Ovary (tissue), 9 donors: ENCODE results near the gene AP1AR. TPM values are rescaled to one million over a fixed set of nuclear protein-coding genes. Genes with fewer than 3 reads are reported as not detected.
"Not testable (repeated sequence)": the region's sequence is repeated elsewhere in the genome, so short reads cannot be mapped to it uniquely, and the experiment has no call there.

ENCODE experiments used
- DNase-seq, 5 donors: peaks; one replicate each; pipeline ENCODE4 v3.0.0-alpha.2; 2019 to 2020
- H3K27ac ChIP-seq, 2 donors: fragments of 200-600 bp; one replicate each; pipeline versions ENCODE4 v1.5.1 to v1.8.0; 2019 to 2022
- H3K27me3 ChIP-seq: fragments of 200-600 bp; one replicate; pipeline ENCODE4 v1.8.0; 2022
- H3K36me3 ChIP-seq: fragments of 200-600 bp; sonication (generic); one replicate; pipeline ENCODE4 v1.5.1; 2019
- H3K4me1 ChIP-seq: one replicate; pipeline ENCODE4 v1.8.1; 2013; ENCODE audit warnings: mild to moderate bottlenecking, moderate library complexity; ENCODE audit not compliant: insufficient read depth
- H3K4me3 ChIP-seq: fragments of 200-600 bp; sonication (generic); one replicate; pipeline ENCODE4 v1.5.1; 2017
- H3K9me3 ChIP-seq, 2 donors: fragments of 200-600 bp in 1 of 2; sonication (generic) in 1 of 2; one replicate each; pipeline versions ENCODE4 v1.5.1 to v1.8.1; 2013 to 2019; ENCODE audit warnings: mild to moderate bottlenecking in 1 of 2, moderate library complexity in 1 of 2
- EP300 ChIP-seq: sonication (generic); formaldehyde crosslinking; IDR thresholded peaks from one replicate; pipeline ENCODE4 v1.6.1; 2017; ENCODE audit warnings: antibody characterized with exemption
- POLR2A ChIP-seq: fragments of 450-650 bp; IDR thresholded peaks from one replicate; pipeline ENCODE4 v1.6.1; 2017; ENCODE audit warnings: antibody characterized with exemption, mild to moderate bottlenecking, moderate library complexity
- WGBS, 3 donors: extraction: QIAGEN DNeasy Blood & Tissue Kit in 1 of 3; methylation state at CpG; one replicate each; pipeline versions ENCODE4 v1.1.5 to v1.1.7; 2013 to 2017; 5-methylcytosine and 5-hydroxymethylcytosine counted together
- intact Hi-C, 4 donors: fragments of 100-400 bp; cut with DNase I; formaldehyde crosslinking; loops; one replicate each; pipeline versions ENCODE4 v1.11.0 to v1.15.1; 2022 to 2023
- polyA plus RNA-seq, 2 donors: library from polyadenylated mRNA; stranded (reverse); fragments of 200-250 nt in 1 of 2; fragments of 350-450 nt in 1 of 2; fragmentation: Illumina TruSeq in 1 of 2; extraction: RNeasy Lipid Tissue Mini Kit (QIAGEN cat#74804) in 1 of 2; gene quantifications; one replicate each; pipeline ENCODE4 v1.2.3, GENCODE V29; 2013 to 2014
- total RNA-seq, 7 donors: library from RNA; depleted of rRNA in 2 of 7; stranded (reverse); fragments of >200 nt in 2 of 7; fragmentation: NEBNext Ultra II Directional in 3 of 7; extraction: Animal tissue kit (Norgen Biotek cat#: 25700) in 3 of 7; gene quantifications; one replicate each; pipeline versions ENCODE4 v1.1.0 to v1.2.4, GENCODE V29; 2016 to 2023
- TF ChIP-seq, protein P1 (sequence below), 3 donors: fragments of 450-650 bp in 2 of 3; fragments of 200-600 bp in 1 of 3; IDR thresholded peaks; one replicate each; pipeline versions ENCODE4 v1.5.1 to v1.8.0; 2016 to 2022; ENCODE audit warnings: antibody characterized with exemption in 3 of 3, mild to moderate bottlenecking in 1 of 3
- donor health status: DM: no; HTN: no; CAD: no; lungs with moderate emphysema.
- donor health status: DM: no; HTN: no; CAD: no.
- donor health status: Bipolar disorder and iron deficiency.
- donor health status: DM: yes; HTN: yes; CAD: no.
- donor health status: DM: no; HTN: no; CAD: no.
- donor health status: DM: yes; HTN: yes; CAD: no.

Gene AP1AR
- total and polyA plus RNA-seq, 9 donors: 9.1 to 27.0 (median 18.3) TPM

DNA sequence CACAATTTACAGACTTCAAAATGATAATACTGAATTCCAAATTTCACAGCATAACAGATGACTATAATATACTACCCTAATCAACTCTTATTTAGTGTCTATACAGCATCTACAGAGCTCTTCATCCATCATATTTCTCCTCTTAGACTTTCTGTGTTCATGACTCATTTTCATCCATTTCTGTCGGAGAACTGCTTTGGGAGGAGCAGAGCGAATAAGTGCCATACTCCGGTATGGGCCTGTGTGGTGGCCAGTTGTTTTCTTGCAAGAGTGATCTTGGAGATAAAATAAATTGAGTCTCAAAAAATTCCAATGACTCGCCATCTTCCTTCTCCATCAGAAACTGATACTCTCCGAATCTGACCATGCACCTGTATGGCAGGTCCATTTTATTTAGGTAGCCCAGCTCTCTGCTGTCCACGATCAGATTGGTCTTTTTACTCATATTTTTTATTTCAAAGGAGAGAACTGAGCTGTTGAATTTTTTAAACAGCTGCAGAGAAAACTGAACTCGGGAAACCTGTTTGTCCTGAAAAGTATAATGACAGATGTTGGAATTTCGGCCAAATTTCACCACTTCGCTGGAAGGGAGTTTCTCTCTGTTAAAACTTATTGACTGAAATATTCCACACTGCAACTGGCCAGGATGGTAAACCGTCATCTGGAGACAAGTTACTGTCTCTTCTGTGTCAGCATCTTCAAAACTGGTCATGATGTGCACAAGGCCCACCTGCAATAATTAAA, 46.3 kb downstream of the AP1AR start:
- Histone ChIP-seq H3K4me1 (peaks cover 2% of the 10 kb centered on the region), H3K36me3 (no peaks in the 10 kb centered on the region), H3K9me3 (no peaks in the 10 kb centered on the region), H3K27ac (no peak overlapping the region), H3K27me3 (no peaks in the 10 kb centered on the region), H3K4me3 (no peak overlapping the region)
- TF ChIP-seq POLR2A (no peak), EP300 (no peak)
- TF ChIP-seq, protein P1, sequence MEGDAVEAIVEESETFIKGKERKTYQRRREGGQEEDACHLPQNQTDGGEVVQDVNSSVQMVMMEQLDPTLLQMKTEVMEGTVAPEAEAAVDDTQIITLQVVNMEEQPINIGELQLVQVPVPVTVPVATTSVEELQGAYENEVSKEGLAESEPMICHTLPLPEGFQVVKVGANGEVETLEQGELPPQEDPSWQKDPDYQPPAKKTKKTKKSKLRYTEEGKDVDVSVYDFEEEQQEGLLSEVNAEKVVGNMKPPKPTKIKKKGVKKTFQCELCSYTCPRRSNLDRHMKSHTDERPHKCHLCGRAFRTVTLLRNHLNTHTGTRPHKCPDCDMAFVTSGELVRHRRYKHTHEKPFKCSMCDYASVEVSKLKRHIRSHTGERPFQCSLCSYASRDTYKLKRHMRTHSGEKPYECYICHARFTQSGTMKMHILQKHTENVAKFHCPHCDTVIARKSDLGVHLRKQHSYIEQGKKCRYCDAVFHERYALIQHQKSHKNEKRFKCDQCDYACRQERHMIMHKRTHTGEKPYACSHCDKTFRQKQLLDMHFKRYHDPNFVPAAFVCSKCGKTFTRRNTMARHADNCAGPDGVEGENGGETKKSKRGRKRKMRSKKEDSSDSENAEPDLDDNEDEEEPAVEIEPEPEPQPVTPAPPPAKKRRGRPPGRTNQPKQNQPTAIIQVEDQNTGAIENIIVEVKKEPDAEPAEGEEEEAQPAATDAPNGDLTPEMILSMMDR (IDR thresholded peaks at IDR 0.05): no peak
- 84 to 89% (median 87%) methylated on average over 10 of the region's 10 CpGs for WGBS, 3 donors
- no peak for DNase-seq
- intact Hi-C loops: no loop called here

- WGBS, 3 donors: 65 to 76% (median 74%) methylated on average over 10 of the region's 10 CpGs
- H3K27ac ChIP-seq: no peak overlapping the region
- TF ChIP-seq, protein P1 (IDR thresholded peaks at IDR 0.05): no peak
- TF ChIP-seq POLR2A: no peak
- TF ChIP-seq EP300: no peak
- no peak overlapping the region for H3K4me3 ChIP-seq
- no peak for DNase-seq
- intact Hi-C loops: no loop called here
- H3K9me3 ChIP-seq: no peaks in the 10 kb centered on the region
- peaks cover 4% of the 10 kb centered on the region for H3K4me1 ChIP-seq
- H3K36me3 ChIP-seq: no peaks in the 10 kb centered on the region
- no peaks in the 10 kb centered on the region for H3K27me3 ChIP-seq
Observed at GRCh38 chr4:112279025-112279881, 47.7 kb downstream of the AP1AR start.

DNA sequence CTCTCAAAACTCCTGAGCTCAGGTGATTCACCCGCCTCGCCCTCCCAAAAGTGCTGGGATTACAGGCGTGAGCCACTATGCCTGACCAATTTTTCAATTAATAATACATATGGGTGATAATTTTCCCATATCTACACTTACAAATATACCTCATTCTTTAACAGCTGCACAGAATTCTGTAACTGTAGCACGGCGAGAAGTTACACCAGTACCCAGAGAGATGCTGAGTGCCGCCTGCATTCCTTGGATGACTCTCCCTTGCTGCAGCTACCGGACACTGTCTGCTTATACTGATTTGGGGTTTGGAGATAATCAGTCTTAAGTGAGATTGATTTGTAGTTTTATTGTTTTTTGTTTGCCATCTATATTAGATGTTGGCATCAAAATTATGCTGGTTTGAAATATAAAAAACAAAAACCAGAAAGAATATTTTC, 48.3 kb downstream of the AP1AR start:
- Histone ChIP-seq H3K4me3 (no peak overlapping the region), H3K27ac (no peak overlapping the region), H3K36me3 (no peaks in the 10 kb centered on the region), H3K9me3 (no peaks in the 10 kb centered on the region), H3K27me3 (no peaks in the 10 kb centered on the region), H3K4me1 (peaks cover 4% of the 10 kb centered on the region)
- intact Hi-C loops: no loop called here
- no peak for TF ChIP-seq EP300
- no peak for DNase-seq
- 86 to 90% (median 88%) methylated on average over 7 of the region's 7 CpGs for WGBS, 3 donors

DNA sequence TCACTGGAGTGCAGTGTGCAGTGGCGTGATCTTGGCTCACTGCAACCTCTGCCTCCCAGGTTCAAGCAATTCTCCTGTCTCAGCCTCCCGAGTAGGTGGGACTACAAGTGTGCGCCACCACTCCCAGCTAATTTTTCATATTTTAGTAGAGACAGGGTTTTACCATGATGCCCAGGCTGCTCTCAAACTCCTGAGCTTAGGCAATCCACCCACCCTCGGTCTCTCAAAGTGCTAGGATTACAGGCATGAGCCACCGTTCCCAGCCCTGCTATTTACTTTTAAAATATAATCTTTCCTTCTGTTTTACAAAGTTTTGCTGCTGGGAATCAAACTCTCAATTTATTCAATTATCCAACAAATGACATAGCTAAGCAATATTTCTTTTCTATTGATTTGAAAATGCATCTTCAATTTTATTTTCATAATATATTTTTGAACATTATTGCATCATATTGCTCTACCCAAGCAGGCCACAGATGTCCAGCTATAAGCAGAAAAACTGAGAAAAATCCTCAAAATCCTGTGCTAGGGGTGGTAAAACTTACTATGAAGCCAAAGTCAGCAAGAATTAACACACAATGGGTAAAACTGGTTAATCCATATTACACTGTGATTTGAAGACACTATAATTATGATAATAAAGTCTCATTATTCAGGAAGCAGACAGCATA, 48.9 kb downstream of the AP1AR start:
- no peak overlapping the region for H3K27ac ChIP-seq
- intact Hi-C loops: no loop called here
- no peak for DNase-seq
- no peaks in the 10 kb centered on the region for H3K27me3 ChIP-seq
- no peak overlapping the region for H3K4me3 ChIP-seq
- no peaks in the 10 kb centered on the region for H3K36me3 ChIP-seq
- 84 to 95% (median 92%) methylated on average over 5 of the region's 5 CpGs for WGBS, 3 donors
- H3K4me1 ChIP-seq: peaks cover 4% of the 10 kb centered on the region
- TF ChIP-seq, protein P1 (IDR thresholded peaks at IDR 0.05): no peak
- TF ChIP-seq POLR2A (no peak), EP300 (no peak)
- H3K9me3 ChIP-seq: no peaks in the 10 kb centered on the region

DNA sequence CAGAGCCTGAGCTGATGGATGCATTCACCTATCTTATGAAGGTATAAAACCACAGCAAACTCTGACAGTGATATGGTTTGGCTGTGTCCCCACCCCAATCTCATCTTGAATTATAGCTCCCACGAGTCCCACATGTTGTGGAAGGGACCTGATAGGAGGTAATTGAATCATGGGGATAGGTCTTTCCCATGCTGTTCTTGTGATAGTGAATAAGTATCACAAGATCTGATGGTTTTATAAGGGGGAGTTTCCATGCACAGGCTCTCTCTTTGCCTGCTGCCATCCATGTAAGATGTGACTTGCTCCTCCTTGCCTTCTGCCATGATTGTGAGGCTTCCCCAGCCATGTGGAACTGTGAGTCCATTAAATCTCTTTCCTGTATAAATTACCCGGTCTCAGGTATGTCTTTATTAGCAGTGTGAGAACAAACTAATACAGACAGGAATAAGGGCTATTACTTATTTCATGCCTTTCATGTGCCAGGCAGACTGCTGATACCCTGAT, 50.4 kb downstream of the AP1AR start:
- H3K4me3 ChIP-seq, H3K27ac ChIP-seq, H3K27me3 ChIP-seq, DNase-seq, H3K9me3 ChIP-seq, H3K4me1 ChIP-seq, intact Hi-C loops, H3K36me3 ChIP-seq: not testable (repeated sequence)
- 94 to 97% (median 96%) methylated on average over 2 of the region's 2 CpGs for WGBS, 3 donors
